HepG2 (cell line): ENCODE results near the gene SPOPL. TPM values are rescaled to one million over a fixed set of nuclear protein-coding genes. Genes with fewer than 3 reads are reported as not detected.

Experiments used
- PRDM4 ChIP-seq: sonication (generic); formaldehyde crosslinking; IDR thresholded peaks from 2 replicates; pipeline ENCODE4 v1.9.0; 2021; ENCODE audit warnings: missing genetic modification reagents, borderline replicate concordance
- RXRA ChIP-seq: sonication (generic); formaldehyde crosslinking; IDR thresholded peaks from 2 replicates; pipeline ENCODE4 v1.5.1; 2020; ENCODE audit warnings: missing genetic modification reagents
- RXRB ChIP-seq: IDR thresholded peaks from 2 replicates; pipeline ENCODE4 v1.6.1; 2016; ENCODE audit warnings: borderline replicate concordance, missing genetic modification reagents, missing compliant biosample characterization
- TEAD3 ChIP-seq: optimal IDR thresholded peaks from 2 replicates; pipeline ENCODE3; 2016; ENCODE audit warnings: borderline replicate concordance
- ZBTB49 ChIP-seq: sonication (generic); formaldehyde crosslinking; IDR thresholded peaks from 2 replicates; pipeline ENCODE4 v1.4.0; 2020; ENCODE audit warnings: missing genetic modification reagents, borderline replicate concordance
- ZNF17 ChIP-seq: sonication (generic); formaldehyde crosslinking; IDR thresholded peaks from 2 replicates; pipeline ENCODE4 v1.5.0; 2020; ENCODE audit warnings: mild to moderate bottlenecking, missing genetic modification reagents
- ZNF550 ChIP-seq: sonication (generic); formaldehyde crosslinking; IDR thresholded peaks from 2 replicates; pipeline ENCODE4 v1.4.0; 2020; ENCODE audit warnings: mild to moderate bottlenecking, missing genetic modification reagents, borderline replicate concordance
- ZNF614 ChIP-seq: IDR thresholded peaks from 2 replicates; pipeline ENCODE4 v1.6.1; 2018; ENCODE audit warnings: missing biosample characterization, missing genetic modification reagents, inconsistent platforms, borderline replicate concordance
- polyA plus RNA-seq, 8 experiments: library from polyadenylated mRNA; depleted of rRNA in 3 of 8; stranded (reverse) in 7 of 8; unstranded in 1 of 8; fragments of >200 nt; fragmentation: Illumina TruSeq in 4 of 8; extraction: Trizol in 4 of 8; gene quantifications; 2 replicates each; pipeline versions ENCODE4 v1.2.1 to v1.2.3, GENCODE V29; 2011 to 2016; ENCODE audit warnings: low read depth in 4 of 8, missing spikeins in 1 of 8, mixed read lengths in 1 of 8; ENCODE audit not compliant: insufficient read depth in 1 of 8
- total RNA-seq, 5 experiments: library from RNA; depleted of rRNA; stranded (reverse); fragments of >200 nt; fragmentation: Illumina TruSeq; extraction: Trizol; gene quantifications; 2 replicates each; pipeline ENCODE4 v1.2.3, GENCODE V29; 2016; ENCODE audit warnings: low read depth in 1 of 5

SPOPL gene
- total and polyA plus RNA-seq, 2 of the 13 experiments (the other 11 are each of a cell fraction or from before 2014, with no cell fraction given): 12.6 to 51.6 TPM

GRCh38 chr2:138494265-138494966 lies 7.2 kb upstream of the SPOPL start (continued):
- no peak for TF ChIP-seq PRDM4
- TF ChIP-seq RXRA: peak; percentile 75; the same call in 1 of the 2 replicates
- no peak for TF ChIP-seq TEAD3 (CRISPR knock-in tag)
- no peak for TF ChIP-seq ZNF614 (CRISPR knock-in tag)
- TF ChIP-seq ZNF17 (CRISPR knock-in tag): no peak
- no peak for TF ChIP-seq ZNF550 (CRISPR knock-in tag)
- TF ChIP-seq RXRB: peak; percentile 64; the same call in 1 of the 2 replicates
- TF ChIP-seq ZBTB49 (CRISPR knock-in tag): no peak
